Cardiac fibroblast (primary cell): ENCODE measurements around the gene MET.

Experiments used
- DNase-seq, 2 donors: peaks; one replicate each; pipeline versions ENCODE4 v3.0.0 to v3.0.0-alpha.2; 2010; ENCODE audit warnings: low read depth in 2 of 2
- H3K4me3 ChIP-seq, 2 donors: replicated peaks in 1 of 2; 1 replicate in 1 of 2; 2 replicates in 1 of 2; pipeline ENCODE4 v1.5.1; 2011; ENCODE audit warnings: low read depth in 2 of 2, low read length in 2 of 2, mild to moderate bottlenecking in 2 of 2, moderate library complexity in 1 of 2
- CTCF ChIP-seq: IDR thresholded peaks from one replicate; pipeline ENCODE4 v1.5.1; 2011; ENCODE audit warnings: low read depth, mild to moderate bottlenecking, low read length, inconsistent platforms

The MET gene

DNA sequence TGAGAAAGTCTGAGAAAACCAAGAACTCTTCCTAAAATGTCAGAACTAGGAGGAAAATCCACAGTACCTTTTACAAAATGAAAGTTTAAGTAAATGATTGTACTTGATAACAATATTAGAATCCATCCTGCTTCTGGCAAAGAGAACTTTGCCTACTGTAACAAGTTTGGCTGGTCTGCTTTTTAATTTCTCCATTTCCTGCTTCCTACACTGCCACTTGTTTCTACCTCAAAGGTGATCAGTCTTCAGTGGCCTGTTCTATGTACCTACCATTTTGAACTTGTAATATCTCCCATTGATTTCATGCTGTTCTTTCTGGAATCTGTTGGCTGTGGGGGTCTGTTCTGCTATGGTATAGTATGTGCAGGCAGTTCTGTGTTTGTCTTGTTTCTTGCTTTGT lies 157.5 kb downstream of the MET start:
- H3K4me3 ChIP-seq = no peak overlapping the region
- TF ChIP-seq CTCF = no peak
- no peak for DNase-seq

- no peak for DNase-seq
- H3K4me3 ChIP-seq = no peak overlapping the region
- no peak for TF ChIP-seq CTCF
These were observed 160.7 kb downstream of the MET start for GRCh38 chr7:116832692-116833091.

DNA sequence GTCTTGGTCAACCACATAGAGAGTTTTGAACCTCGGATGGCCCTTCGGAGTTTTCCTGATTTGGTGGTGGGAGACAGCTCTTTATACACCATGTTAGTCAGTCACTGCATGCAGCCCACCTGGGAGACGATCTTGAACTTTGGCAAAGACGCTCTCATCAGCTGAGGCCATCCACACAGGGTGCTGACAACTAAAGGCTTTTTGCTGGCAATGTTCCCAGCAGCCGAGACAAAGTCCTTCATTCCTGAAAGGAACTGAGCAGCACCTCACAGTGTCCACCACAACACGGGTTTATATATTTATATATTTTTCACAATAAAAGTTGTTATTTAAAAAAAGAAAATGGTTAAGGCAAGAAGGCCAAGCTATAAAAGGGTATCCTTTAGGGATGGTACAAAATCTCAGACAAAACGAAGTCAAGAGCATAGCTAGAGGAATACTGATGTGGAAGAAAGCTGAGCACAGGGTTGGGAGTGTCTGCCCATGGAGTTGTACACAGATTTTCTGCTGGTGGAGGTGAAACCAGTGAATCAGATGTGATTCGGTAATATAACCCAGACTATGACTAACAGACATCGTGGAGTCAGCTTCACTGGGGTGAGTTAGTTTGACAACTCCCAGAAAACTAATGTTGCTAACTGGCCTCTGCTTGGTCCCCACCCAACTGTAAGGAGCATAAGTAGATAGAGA lies 163.0 kb downstream of the MET start:
- H3K4me3 ChIP-seq = no peak overlapping the region
- peak; percentile 18 to 76 for DNase-seq
- TF ChIP-seq CTCF = no peak

DNA sequence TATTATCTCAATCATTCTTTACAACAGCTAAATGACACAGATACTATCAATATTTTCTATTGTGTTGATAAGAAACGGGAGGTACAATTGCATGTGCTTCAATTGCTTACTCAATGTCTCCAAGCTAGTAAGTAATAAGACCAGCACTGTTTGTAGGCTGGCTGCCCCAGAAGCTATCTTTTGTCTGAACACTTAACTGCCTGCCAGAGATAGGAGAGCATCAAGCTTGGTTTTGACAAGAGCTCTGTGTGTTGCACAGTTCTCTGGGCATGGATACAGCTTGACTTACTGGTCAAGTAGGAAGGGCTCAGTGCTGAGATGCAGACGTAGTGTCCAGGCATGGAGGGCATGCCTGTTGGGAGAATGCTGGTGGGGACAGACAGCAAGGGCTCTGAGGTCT lies 164.1 kb downstream of the MET start:
- H3K4me3 ChIP-seq = no peak overlapping the region
- DNase-seq = peak in 1 of 2 donors; percentile 12

DNA sequence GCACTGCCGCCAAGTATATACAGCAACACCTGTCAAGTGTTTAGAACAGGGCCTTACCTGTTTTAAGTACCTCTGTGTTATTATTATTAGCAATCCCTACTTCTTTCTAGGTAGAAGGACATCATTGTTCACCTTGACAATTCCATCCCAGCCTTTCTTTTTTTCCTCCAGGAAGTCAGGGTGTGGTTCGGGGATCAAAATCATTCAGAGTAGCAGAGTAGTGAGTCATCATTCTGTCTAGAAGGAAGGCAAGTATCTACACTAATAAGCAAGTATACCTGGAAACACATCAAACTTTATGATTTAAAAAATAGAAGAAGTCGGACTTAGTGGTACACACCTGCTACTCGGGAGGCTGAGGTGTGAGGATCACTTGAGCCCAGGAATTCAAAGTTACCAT lies 164.9 kb downstream of the MET start:
- no peak for DNase-seq
- no peak for TF ChIP-seq CTCF
- no peak overlapping the region for H3K4me3 ChIP-seq

More for the DNA sequence above, 164.1 kb downstream of the MET start:
- TF ChIP-seq CTCF = no peak

DNA sequence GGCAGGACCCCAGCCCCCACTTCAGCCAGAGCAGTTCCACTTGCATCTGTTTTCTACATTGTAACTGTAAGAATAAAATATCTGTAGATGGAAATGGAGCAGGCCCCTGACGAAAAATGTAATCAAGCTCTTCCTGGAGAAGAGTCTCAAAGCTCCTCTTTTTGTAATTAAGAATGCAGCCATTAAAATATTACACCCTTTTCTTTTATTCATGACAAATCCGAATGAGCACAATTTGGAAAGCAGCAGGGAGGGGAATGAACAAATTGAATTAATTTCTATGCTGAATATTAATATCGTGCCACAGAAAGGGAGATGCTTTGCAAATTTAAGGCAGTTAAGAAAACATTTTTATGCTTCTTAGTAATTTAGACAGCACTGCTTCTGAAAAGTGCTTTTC lies 165.6 kb downstream of the MET start:
- no peak for TF ChIP-seq CTCF
- no peak for DNase-seq
- H3K4me3 ChIP-seq = no peak overlapping the region

DNA sequence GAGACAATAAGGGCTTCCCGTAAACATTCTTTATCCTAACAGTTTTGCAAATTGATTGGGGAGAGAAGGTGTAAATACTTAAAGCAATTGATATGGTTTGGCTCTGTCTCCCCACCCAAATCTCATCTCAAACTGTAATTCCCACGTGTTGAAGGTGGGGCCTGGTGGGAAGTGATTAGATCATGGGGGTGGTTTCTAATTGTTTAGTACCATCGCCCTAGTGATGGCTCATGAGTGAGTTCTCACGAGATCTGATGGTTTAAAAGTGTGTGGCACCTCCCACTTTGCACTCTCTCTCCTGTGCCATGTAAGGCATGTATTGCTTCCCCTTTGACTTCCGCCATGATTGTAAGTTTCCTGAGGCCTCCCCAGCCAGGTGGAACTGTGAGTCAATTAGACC lies 168.3 kb downstream of the MET start:
- H3K4me3 ChIP-seq = no peak overlapping the region
- no peak for TF ChIP-seq CTCF
- no peak for DNase-seq
